Measurements from ENCODE around the gene GAS7. TPM values are rescaled to one million over a fixed set of nuclear protein-coding genes. Genes with fewer than 3 reads are reported as not detected.

Gene GAS7
- total and polyA plus RNA-seq, 2 donors (not counting 1 experiment from before 2014, with no cell fraction given), result 3.4 to 13.6 TPM

- H3K4me1 Mint-ChIP-seq, result peaks cover 54% of the 10 kb centered on the region
- Histone ChIP-seq H3K4me3 (ENCODE audit: control extremely low read depth in 1 of 5, extremely low read depth in 1 of 5, insufficient read depth in 1 of 5, low read depth in 2 of 5, low read length in 4 of 5) (no peak overlapping the region), H3K79me2 (ENCODE audit: control insufficient read depth, insufficient read depth, low read length) (no peaks in the 10 kb centered on the region), H3K9me3 (ENCODE audit: control extremely low read depth in 1 of 3, control insufficient read depth in 2 of 3, insufficient read depth in 1 of 3, low read length in 2 of 3) (no peaks in the 10 kb centered on the region), H3K4me2 (replicated peaks; ENCODE audit: low read depth, low read length, poor library complexity, severe bottlenecking) (no peak overlapping the region), H4K20me1 (ENCODE audit: control insufficient read depth, insufficient read depth, low read length, poor library complexity, severe bottlenecking) (no peaks in the 10 kb centered on the region), H3K4me1 (ENCODE audit: control insufficient read depth in 2 of 2, insufficient read depth in 2 of 2, low read length in 2 of 2) (peaks cover 19 to 43% of the 10 kb centered on the region in 2 donors), H3K27ac (ENCODE audit: low read length in 2 of 2) (no peak overlapping the region), H3K9ac (ENCODE audit: low read length) (no peak overlapping the region), H3K27me3 (replicated peaks in 1 of 4; ENCODE audit: control extremely low read depth in 1 of 4, control insufficient read depth in 3 of 4, insufficient read depth in 4 of 4, low read length in 3 of 4) (no peaks in the 10 kb centered on the region), H2AFZ (ENCODE audit: insufficient read depth, low read depth, low read length, poor library complexity, severe bottlenecking) (no peak overlapping the region), H3K36me3 (replicated peaks in 1 of 2; ENCODE audit: control extremely low read depth in 1 of 2, control insufficient read depth in 1 of 2, extremely low read depth in 1 of 2, insufficient read depth in 2 of 2, low read length in 1 of 2) (peaks cover 0 to 1% of the 10 kb centered on the region in 2 experiments)
- no peaks in the 10 kb centered on the region for H3K9me3 Mint-ChIP-seq (ENCODE audit: insufficient read depth)
- H3K4me3 Mint-ChIP-seq, result peak overlapping the region; percentile 32
- H3K27ac Mint-ChIP-seq, result peak overlapping the region; percentile 27
- CTCF ChIA-PET, result interaction anchor here (0.9 to 1.0 kb wide), 3 partner anchors 59 to 181 kb away, joined by 3 read pairs; no protein-coding TSS in a partner anchor
- TF ChIP-seq CTCF (IDR thresholded peaks at IDR 0.05) (no peak), EZH2 (IDR thresholded peaks at IDR 0.05; ENCODE audit: borderline replicate concordance, insufficient read depth, low read depth, low read length, poor library complexity, severe bottlenecking) (no peak)
- POLR2A ChIA-PET, result interaction anchor here (1.8 kb wide), 1 partner anchor 12 kb away, joined by 5 read pairs; no protein-coding TSS in a partner anchor
- WGBS (ENCODE audit: insufficient coverage), result 77% methylated on average over 8 of the region's 17 CpGs
- ATAC-seq (ENCODE audit: low read depth) (no peak), DNase-seq (no peak)
- intact Hi-C loops (cut with micrococcal nuclease), result loop anchor here (5.0 kb wide), 1 partner anchor 59 kb away; no protein-coding TSS in a partner anchor
- H3K27me3 Mint-ChIP-seq, result no peaks in the 10 kb centered on the region
Measured at GRCh38 chr17:10045871-10046658, 152.3 kb downstream of the GAS7 start.

All from B cell (primary cell).